Mucosa of stomach (tissue), 1 donor: ENCODE measurements around the gene VASH2.
"Not testable (repeated sequence)": the region's sequence is repeated elsewhere in the genome, so short reads cannot be mapped to it uniquely, and the experiment has no call there.

Experiments
- H3K27me3 ChIP-seq: one replicate; pipeline ENCODE4 v1.7.0; 2013; ENCODE audit warnings: mild to moderate bottlenecking, low read length; ENCODE audit not compliant: control insufficient read depth, insufficient read depth
- H3K36me3 ChIP-seq: one replicate; pipeline ENCODE4 v1.7.0; 2013; ENCODE audit warnings: low read length; ENCODE audit not compliant: control insufficient read depth, insufficient read depth
- H3K4me1 ChIP-seq: one replicate; pipeline ENCODE4 v1.7.0; 2013; ENCODE audit warnings: mild to moderate bottlenecking, low read length; ENCODE audit not compliant: control insufficient read depth, insufficient read depth
- H3K4me3 ChIP-seq: one replicate; pipeline ENCODE4 v1.7.0; 2013; ENCODE audit warnings: low read length
- H3K9ac ChIP-seq: one replicate; pipeline ENCODE4 v1.7.0; 2013; ENCODE audit warnings: mild to moderate bottlenecking, low read length, moderate library complexity
- H3K9me3 ChIP-seq: one replicate; pipeline ENCODE4 v1.7.0; 2013; ENCODE audit warnings: mild to moderate bottlenecking, low read length, moderate library complexity; ENCODE audit not compliant: control insufficient read depth
- donor health status: Pancreatic carcinoma.

VASH2 gene

DNA sequence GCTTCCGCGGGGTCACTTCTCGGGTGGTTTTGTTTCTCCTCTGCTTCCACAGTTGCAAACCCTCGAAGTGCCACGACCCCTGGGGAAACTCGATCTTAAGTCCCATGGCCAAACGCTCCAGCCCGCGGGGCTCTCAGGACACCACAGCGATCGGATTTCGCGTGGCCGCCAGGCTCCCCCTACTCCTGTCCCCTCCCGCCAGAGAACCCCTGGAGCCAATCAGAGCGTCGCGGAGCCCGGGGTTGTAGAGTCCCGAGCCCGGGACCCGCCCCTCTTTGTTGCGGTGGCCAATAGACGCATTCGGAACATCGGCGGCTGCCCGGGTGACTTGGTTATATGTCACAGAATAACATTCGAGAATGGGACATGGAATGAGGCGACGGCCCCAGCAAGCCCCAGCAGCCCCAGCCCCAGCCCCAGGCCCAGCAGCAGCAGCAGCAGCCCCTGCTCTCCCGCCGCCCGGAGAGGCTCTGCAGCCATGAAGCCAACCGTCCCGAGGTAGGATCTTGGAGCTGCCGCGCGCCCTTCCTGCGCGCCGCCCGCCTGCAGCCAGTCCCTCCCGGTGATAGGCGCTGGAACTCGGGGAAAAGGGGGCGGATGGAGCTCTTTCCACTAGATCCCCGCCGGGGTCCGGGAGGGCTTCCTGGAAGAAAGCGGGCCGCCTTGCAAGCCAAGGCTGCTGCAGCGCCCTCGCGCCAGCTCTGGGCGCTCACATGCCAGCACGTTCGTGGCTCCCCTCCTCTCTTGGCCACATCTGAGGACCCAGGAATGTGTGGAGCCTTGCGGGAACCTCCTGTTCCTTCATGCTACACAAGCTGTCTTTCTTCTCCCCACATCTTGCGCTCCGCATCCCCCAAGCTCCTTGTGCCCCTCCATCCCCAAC lies at the start of gene VASH2:
TSS of gene VASH2 (plus strand) at position 299 of the 883 bp plus-strand sequence. CDS start 1,002 bp downstream, outside the sequence.
- Histone ChIP-seq H3K36me3 (no peaks in the 10 kb centered on the region), H3K4me1 (peaks cover 9% of the 10 kb centered on the region), H3K9me3 (no peaks in the 10 kb centered on the region), H3K27me3 (peaks cover 34% of the 10 kb centered on the region), H3K4me3 (peak within 1 kb of the TSS; percentile 34), H3K9ac (peak within 1 kb of the TSS; percentile 59)

DNA sequence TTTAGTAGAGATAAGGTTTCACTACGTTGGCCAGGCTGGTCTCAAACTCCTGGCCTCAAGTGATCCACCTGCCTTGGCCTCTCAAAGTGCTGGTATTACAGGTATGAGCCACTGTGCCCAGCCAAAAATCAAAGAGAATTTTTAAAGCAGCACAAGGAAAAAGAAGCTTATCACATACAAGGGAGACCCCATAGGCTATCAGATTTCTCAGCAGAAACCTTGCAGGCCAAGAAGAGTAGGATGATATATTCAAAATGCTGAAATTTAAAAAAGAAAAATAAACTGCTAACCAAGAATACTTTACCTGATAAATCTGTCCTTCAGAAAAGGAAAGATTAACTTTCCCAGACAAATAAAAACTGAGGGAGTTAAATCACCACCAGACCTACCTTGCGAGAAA lies 49.1 kb upstream of the VASH2 start:
- no peaks in the 10 kb centered on the region for H3K9me3 ChIP-seq
- no peak overlapping the region for H3K4me3 ChIP-seq
- peaks cover 6% of the 10 kb centered on the region for H3K36me3 ChIP-seq

GRCh38 chr1:212902054-212902453 lies 48.3 kb upstream of the VASH2 start:
- no peak overlapping the region for H3K4me3 ChIP-seq
- H3K9ac ChIP-seq, result no peak overlapping the region
- H3K9me3 ChIP-seq, result no peaks in the 10 kb centered on the region
- H3K4me1 ChIP-seq, result no peaks in the 10 kb centered on the region
- H3K27me3 ChIP-seq, result no peaks in the 10 kb centered on the region
- peaks cover 6% of the 10 kb centered on the region for H3K36me3 ChIP-seq

More for the DNA sequence above, 49.1 kb upstream of the VASH2 start:
- Histone ChIP-seq H3K9ac (no peak overlapping the region), H3K4me1 (no peaks in the 10 kb centered on the region), H3K27me3 (no peaks in the 10 kb centered on the region)

GRCh38 chr1:212903664-212904063 lies 46.7 kb upstream of the VASH2 start:
- no peak overlapping the region for H3K4me3 ChIP-seq
- no peak overlapping the region for H3K9ac ChIP-seq
- no peaks in the 10 kb centered on the region for H3K4me1 ChIP-seq
- H3K27me3 ChIP-seq, result no peaks in the 10 kb centered on the region
- H3K9me3 ChIP-seq, result no peaks in the 10 kb centered on the region
- H3K36me3 ChIP-seq, result peaks cover 6% of the 10 kb centered on the region

DNA sequence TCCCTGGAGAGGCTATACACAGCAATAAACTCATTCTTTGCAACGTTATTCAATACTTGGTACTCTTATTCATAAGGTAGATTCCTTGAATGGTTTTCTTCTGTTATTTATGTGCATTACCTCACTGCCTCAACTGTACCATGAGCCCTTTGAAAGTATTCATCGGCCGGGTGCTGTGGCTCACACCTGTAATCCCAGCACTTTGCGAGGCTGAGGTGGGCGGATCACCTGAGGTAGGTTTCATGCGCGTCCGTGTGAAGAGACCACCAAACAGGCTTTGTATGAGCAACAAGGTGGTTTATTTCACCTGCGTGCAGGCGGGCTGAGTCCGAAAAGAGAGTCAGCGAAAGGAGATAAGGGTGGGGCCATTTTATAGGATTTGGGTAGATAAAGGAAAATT lies 42.3 kb upstream of the VASH2 start:
- H3K36me3 ChIP-seq, H3K9me3 ChIP-seq, H3K27me3 ChIP-seq, H3K9ac ChIP-seq, H3K4me1 ChIP-seq, H3K4me3 ChIP-seq: not testable (repeated sequence)

DNA sequence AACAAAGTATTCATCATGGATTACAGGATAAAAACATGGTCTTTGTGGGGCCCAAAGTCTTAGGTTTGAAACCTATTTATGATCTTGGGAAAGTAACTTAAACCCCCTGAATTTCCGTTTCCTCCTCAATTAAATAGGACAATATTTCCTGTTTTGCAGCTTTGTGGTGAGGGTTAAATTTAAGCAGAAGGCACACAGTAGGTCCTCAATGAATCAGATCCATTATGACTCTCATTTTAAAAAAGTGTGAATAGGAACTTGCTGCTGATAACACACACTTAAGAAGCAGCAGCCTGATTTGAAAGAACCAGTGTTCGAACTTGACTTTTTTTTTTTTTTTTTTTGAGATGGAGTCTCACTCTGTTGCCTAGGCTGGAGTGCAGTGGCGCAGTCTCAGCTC lies 41.4 kb upstream of the VASH2 start:
- no peaks in the 10 kb centered on the region for H3K27me3 ChIP-seq
- no peaks in the 10 kb centered on the region for H3K36me3 ChIP-seq
- no peak overlapping the region for H3K4me3 ChIP-seq
- H3K9me3 ChIP-seq, result no peaks in the 10 kb centered on the region
- H3K9ac ChIP-seq, result no peak overlapping the region
- H3K4me1 ChIP-seq, result no peaks in the 10 kb centered on the region

GRCh38 chr1:212909652-212910063 lies 40.7 kb upstream of the VASH2 start:
- H3K36me3 ChIP-seq, result no peaks in the 10 kb centered on the region
- H3K9ac ChIP-seq, result no peak overlapping the region
- no peak overlapping the region for H3K4me3 ChIP-seq
- no peaks in the 10 kb centered on the region for H3K4me1 ChIP-seq
- H3K9me3 ChIP-seq, result no peaks in the 10 kb centered on the region
- no peaks in the 10 kb centered on the region for H3K27me3 ChIP-seq

DNA sequence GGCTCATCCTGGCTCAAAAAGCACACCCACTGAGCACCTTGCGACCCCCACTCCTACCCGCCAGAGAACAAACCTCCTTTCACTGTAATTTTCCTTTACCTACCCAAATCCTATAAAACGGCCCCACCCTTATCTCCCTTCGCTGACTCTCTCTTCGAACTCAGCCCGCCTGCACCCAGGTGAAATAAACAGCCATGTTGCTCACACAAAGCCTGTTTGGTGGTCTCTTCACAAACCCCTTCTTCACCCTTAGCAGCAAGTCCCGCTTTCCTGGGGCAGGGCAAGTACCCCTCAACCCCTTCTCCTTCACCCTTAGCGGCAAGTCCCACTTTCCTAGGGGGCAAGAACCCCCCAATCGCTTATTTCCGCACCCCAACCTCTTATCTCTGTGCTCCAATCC lies 40.1 kb upstream of the VASH2 start:
- not testable (repeated sequence) for H3K27me3 ChIP-seq, H3K9me3 ChIP-seq, H3K4me1 ChIP-seq, H3K36me3 ChIP-seq, H3K4me3 ChIP-seq, H3K9ac ChIP-seq

- not testable (repeated sequence) for H3K36me3 ChIP-seq, H3K4me3 ChIP-seq, H3K4me1 ChIP-seq, H3K9me3 ChIP-seq, H3K27me3 ChIP-seq, H3K9ac ChIP-seq
These were observed 36.7 kb upstream of the VASH2 start for GRCh38 chr1:212913638-212914037.

- H3K9me3 ChIP-seq, H3K36me3 ChIP-seq, H3K9ac ChIP-seq, H3K4me1 ChIP-seq, H3K27me3 ChIP-seq, H3K4me3 ChIP-seq: not testable (repeated sequence)
These were observed 36.2 kb upstream of the VASH2 start for GRCh38 chr1:212914110-212914509.

DNA sequence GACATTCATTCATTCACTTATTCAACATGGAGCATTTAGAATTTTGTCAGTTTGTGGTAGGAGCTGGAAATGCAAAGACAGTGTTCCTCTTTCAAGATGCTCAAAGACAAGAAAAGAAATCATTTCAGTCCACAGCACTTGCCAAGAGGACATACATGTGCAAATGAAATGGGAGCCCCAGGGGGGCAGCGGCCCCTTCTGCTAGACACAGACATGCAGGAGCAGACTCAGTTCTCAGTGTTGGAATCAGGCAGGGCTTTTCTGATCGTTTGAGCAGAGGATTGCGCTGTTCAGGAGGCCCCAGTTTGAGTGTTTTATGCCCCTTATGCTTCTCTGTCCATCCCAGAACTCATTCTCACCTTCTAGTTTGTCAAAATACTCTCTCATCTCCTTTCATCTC lies 35.6 kb upstream of the VASH2 start:
- no peaks in the 10 kb centered on the region for H3K36me3 ChIP-seq
- no peak overlapping the region for H3K9ac ChIP-seq
- no peaks in the 10 kb centered on the region for H3K9me3 ChIP-seq
- H3K4me3 ChIP-seq, result no peak overlapping the region
- peaks cover 8% of the 10 kb centered on the region for H3K4me1 ChIP-seq
- H3K27me3 ChIP-seq, result no peaks in the 10 kb centered on the region

- H3K9me3 ChIP-seq, result no peaks in the 10 kb centered on the region
- H3K4me3 ChIP-seq, result no peak overlapping the region
- no peaks in the 10 kb centered on the region for H3K36me3 ChIP-seq
- peaks cover 8% of the 10 kb centered on the region for H3K4me1 ChIP-seq
- no peaks in the 10 kb centered on the region for H3K27me3 ChIP-seq
- no peak overlapping the region for H3K9ac ChIP-seq
These were observed 34.9 kb upstream of the VASH2 start for GRCh38 chr1:212915245-212916091.
